GM19099 (cell line): Measurements from ENCODE around the gene OR13A1.

ENCODE experiments used
- POLR2A ChIP-seq: IDR thresholded peaks from 3 replicates; pipeline ENCODE4 v1.6.1; 2011; ENCODE audit warnings: low read depth; ENCODE audit not compliant: insufficient read length; ENCODE audit errors: extremely low read depth

OR13A1 gene

DNA sequence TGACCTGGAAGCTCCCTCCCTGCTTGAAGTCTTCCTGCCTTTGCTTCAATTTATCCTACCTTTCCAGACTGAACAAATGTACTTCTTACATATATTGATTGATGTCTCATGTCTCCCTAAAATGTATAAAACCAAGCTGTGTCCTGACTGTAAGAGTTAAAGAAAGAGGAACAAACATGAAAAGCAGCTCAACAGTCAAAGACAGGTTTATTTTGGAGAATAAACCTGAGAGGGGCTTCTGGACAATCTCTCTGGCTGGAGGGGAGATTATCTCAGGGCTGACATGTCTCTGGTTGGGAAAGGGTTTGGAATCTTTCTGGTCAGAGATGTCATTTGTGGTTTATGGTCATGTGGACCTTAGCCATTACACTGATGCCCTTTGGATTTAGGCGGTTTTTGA, 41.0 kb downstream of the OR13A1 start:
- no peak for TF ChIP-seq POLR2A

DNA sequence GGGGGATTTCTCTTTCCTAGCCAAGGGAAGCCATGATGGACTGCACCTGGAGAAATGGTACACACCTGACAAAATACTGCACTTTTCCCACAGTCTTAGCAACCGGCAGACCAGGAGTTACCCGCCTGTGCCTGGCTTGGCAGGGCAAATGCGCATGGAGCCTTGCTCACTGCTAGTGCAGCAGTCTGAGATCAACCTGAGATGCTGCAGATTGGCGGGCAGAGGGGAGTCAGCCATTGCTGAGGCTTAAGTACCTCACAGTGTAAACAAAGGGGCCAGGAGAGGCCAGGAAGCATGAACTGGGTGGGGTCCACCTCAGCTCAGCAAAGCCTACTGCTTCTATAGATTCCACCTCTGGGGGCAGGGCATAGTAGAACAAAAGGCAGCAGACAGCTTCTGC, 49.4 kb downstream of the OR13A1 start:
- no peak for TF ChIP-seq POLR2A

DNA sequence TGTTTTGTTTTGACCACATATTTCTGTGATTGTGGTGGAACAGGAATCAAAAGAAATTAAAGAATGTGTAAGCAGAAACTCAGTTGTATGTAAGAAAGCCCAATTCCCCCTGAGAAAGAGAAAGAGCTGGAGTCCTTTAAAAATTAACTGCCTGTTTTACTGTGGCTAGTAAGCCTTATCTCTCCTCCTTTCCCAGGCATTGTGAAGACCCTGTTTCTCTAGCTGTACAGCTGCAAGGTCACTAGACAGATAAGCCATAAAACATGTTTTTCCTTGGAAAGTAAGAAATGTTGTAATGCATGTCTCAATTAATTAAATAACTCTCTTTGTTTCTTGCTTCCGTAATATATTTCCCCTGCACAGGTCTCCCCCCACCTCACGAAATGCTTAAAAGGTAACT, 53.5 kb downstream of the OR13A1 start:
- no peak for TF ChIP-seq POLR2A

DNA sequence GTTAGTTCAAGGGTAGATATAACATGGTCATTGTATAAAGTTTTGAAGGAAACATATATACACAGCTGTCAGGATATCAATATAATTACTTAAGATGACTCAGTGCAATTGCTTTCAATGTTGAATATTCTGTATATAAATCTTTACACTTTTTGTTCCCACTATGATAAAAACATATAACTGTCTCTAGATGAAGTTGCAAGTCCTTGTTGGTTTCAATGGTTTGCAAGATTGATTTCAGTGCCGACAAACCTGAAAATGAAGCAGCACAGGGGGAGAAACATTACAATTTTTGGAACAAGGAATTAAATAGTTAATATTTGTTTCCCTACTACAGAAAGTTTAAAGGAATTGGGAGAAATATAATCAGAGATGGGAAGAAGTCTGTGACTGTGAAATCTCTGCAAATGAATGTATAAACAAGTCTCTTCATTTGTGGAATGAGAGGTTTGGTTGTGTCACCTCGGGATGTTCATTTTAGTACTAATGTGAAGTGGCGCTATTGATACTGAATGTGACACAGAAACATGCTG, 54.1 kb downstream of the OR13A1 start:
- TF ChIP-seq POLR2A = no peak

DNA sequence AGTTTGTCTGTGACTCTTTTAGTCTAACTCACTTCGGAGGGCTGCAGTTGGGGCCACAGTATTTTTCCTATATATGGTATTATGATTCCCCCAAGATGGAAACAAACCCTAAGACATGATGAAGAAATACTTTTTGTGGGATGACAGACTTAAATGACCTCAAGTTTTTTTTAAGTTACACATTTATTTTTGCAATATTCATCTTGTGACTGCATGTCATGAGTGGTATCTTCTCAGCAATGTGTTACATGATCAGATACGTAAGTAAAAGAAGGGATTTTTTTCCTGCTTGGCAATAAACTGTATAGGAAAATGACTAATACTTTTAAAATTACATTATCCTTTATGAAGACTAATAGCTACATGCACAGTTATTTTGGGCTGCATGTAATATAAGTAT, 57.8 kb downstream of the OR13A1 start:
- no peak for TF ChIP-seq POLR2A

DNA sequence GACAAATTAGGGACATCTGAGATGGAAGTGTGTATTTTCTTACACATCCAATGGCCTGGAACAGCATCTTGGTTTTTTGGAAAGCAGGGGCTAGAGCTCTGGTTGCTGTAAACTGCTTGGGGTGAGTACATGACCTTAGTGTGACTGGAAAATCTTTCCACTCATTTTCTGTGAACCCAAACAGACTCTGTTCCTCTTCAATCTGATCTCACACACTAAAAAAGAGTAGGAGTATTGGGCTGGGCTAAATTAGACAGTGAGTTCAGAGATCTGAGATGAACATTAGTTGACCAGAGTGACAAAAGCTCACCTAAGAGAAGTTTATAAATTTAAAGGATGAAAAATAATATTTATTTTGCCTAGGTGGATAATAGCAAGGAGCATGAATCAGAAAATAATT, 59.2 kb downstream of the OR13A1 start:
- no peak for TF ChIP-seq POLR2A

DNA sequence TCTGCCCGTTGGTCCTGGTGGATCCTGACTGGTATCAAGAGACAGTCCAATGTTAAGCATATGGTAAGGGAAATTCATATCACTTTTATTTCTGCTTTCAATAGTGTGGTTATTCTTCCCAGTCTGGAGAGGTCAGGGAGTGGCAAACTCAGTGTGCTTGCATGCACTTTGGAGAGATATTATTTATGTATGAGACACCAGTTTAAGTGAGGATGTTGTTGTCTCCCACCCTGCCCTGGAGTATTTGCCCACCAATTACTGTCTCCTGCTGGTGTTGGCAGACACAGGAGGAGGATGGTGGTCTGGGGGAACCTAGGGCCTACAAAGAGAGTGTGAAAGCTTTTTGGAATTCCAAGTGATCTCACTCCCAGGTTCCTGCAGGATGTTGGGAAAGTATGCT, 59.7 kb downstream of the OR13A1 start:
- TF ChIP-seq POLR2A = no peak

DNA sequence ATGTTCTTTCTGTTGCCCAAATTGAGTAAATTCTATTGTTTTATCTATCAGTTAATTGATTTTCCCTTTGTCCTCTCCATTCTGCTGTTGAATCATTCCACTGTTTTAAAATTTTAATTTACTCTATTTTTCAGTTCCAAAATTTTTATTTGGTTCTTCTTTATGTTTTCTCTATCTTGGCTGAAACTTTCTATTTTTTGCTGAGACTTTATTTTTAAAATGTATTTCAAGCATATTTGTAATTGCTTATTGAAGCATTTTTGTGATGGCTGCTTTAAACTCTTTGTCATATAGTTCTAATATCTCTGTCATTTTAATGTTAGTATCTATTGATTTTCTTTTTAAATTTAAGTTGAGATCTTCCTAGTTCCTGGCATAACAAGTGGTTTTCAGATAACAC, 60.5 kb downstream of the OR13A1 start:
- no peak for TF ChIP-seq POLR2A

DNA sequence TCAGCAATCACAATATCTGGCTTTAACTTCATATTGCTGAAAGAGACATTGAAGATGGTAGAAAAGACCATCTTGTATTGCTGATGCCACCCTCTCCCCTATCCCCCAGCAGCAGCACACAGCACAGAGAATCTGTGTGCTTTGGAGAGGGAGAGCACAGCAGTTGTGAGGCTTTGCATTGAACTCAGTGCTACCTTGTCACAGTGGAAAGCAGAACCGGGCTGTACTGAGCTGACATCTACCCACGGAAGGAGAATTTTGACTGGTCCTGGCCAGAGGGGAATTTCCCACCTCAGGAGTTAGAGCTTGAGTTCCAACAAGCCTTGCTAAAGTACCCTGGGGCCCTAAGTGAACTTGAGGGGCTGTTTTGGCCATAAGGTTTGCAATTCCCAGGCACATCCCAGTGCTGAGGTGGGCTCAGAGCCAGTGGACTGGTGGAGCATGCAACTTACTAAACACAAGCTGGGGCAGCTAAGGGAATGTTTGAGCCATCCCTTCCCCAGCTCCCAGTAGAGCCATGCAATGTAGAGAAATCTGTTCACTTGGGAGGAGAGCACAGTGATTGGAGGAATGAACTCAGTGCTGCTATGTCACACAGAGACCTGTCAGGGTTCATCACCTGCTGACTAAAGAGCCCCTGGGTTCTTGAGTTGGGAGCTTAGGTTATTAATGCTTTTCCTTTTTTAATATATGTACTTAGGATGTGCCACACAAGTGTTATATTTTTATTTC, 62.1 kb downstream of the OR13A1 start:
- TF ChIP-seq POLR2A = no peak
